H1 (cell line): ENCODE measurements around the gene TCAIM. TPM values are rescaled to one million over a fixed set of nuclear protein-coding genes. Genes with fewer than 3 reads are reported as not detected.

Experiments
- CTCF ChIA-PET: fragments of 300-600 bp; sonication (Branson Sonifier 250); formaldehyde crosslinking; loops from one replicate; lab custom pipeline; 2021; ENCODE audit not compliant: partially characterized antibody; lab: Charles Lee
- POLR2A ChIA-PET: fragments of 300-600 bp; sonication (Branson Sonifier 250); formaldehyde crosslinking; loops from one replicate; lab custom pipeline; 2021; ENCODE audit warnings: inconsistent platforms; ENCODE audit not compliant: partially characterized antibody; lab: Charles Lee
- DNase-seq, 2 experiments: peaks; one replicate each; pipeline versions ENCODE4 v3.0.0 to v3.0.0-alpha.2; 2010 to 2022; ENCODE audit warnings: low spot score in 2 of 2, low read depth in 1 of 2, mixed read lengths in 1 of 2
- FAIRE-seq: peaks from 2 replicates; lab custom pipeline; 2011; peaks lifted over from hg19 to GRCh38; lab: Jason Lieb, UNC
- H2AFZ ChIP-seq: 2 replicates; pipeline ENCODE4 v1.8.1; 2012; ENCODE audit warnings: low read length, inconsistent platforms
- H2AK5ac ChIP-seq: 2 replicates; pipeline ENCODE4 v1.6.1; 2013; ENCODE audit warnings: low read depth, low read length
- H2BK120ac ChIP-seq: replicated peaks from 2 replicates; pipeline ENCODE3; 2013; ENCODE audit warnings: low read depth, low read length, inconsistent platforms
- H2BK12ac ChIP-seq: 2 replicates; pipeline ENCODE4 v1.6.1; 2013; ENCODE audit warnings: low read depth, low read length
- H2BK15ac ChIP-seq: 2 replicates; pipeline ENCODE4 v1.6.1; 2013; ENCODE audit warnings: low read length
- H2BK20ac ChIP-seq: 2 replicates; pipeline ENCODE4 v1.6.1; 2013; ENCODE audit warnings: low read length
- H2BK5ac ChIP-seq: 2 replicates; pipeline ENCODE4 v1.6.1; 2013; ENCODE audit warnings: low read depth, low read length
- H3K14ac ChIP-seq: 2 replicates; pipeline ENCODE4 v1.6.1; 2013; ENCODE audit warnings: inconsistent platforms; ENCODE audit not compliant: insufficient read length
- H3K18ac ChIP-seq: 2 replicates; pipeline ENCODE4 v1.6.1; 2013; ENCODE audit warnings: low read length; ENCODE audit errors: extremely low read depth
- H3K23ac ChIP-seq: 2 replicates; pipeline ENCODE4 v1.6.1; 2013; ENCODE audit warnings: inconsistent platforms; ENCODE audit not compliant: insufficient read length
- H3K23me2 ChIP-seq: 2 replicates; pipeline ENCODE4 v1.6.1; 2013; ENCODE audit warnings: low read depth, low read length
- H3K27ac ChIP-seq: 2 replicates; pipeline ENCODE4 v1.6.1; 2011; ENCODE audit warnings: low read depth, low read length, inconsistent platforms
- H3K27me3 ChIP-seq, 4 experiments: replicated peaks in 1 of 4; 1 replicate in 1 of 4; 2 replicates in 3 of 4; pipeline versions ENCODE4 v1.6.1 to v1.8.1; 2011 to 2013; ENCODE audit warnings: low read length in 3 of 4, mild to moderate bottlenecking in 3 of 4, inconsistent platforms in 2 of 4, mixed read lengths in 2 of 4, moderate library complexity in 1 of 4; ENCODE audit not compliant: control insufficient read depth in 3 of 4, insufficient read depth in 3 of 4; ENCODE audit errors: extremely low read depth in 1 of 4
- H3K36me3 ChIP-seq, 4 experiments: 2 replicates each; pipeline versions ENCODE4 v1.6.1 to v1.8.1; 2011 to 2013; ENCODE audit warnings: mild to moderate bottlenecking in 4 of 4, low read length in 3 of 4, moderate library complexity in 2 of 4, control low read depth in 1 of 4, inconsistent platforms in 1 of 4; ENCODE audit not compliant: insufficient read depth in 4 of 4, control insufficient read depth in 2 of 4
- H3K4ac ChIP-seq: replicated peaks from 2 replicates; pipeline ENCODE3; 2013; ENCODE audit warnings: low read length, low read depth, mixed read lengths, inconsistent platforms; ENCODE audit not compliant: insufficient read length
- H3K4me1 ChIP-seq, 4 experiments: replicated peaks in 1 of 4; 1 replicate in 1 of 4; 2 replicates in 3 of 4; pipeline versions ENCODE4 v1.6.1 to v1.8.1; 2011 to 2013; ENCODE audit warnings: low read length in 3 of 4, inconsistent platforms in 2 of 4, mixed read lengths in 1 of 4; ENCODE audit not compliant: insufficient read depth in 4 of 4, control insufficient read depth in 3 of 4
- H3K4me2 ChIP-seq, 2 experiments: 2 replicates each; pipeline versions ENCODE4 v1.6.1 to v1.8.1; 2011 to 2013; ENCODE audit warnings: low read depth in 2 of 2, low read length in 2 of 2, control low read depth in 1 of 2, inconsistent platforms in 1 of 2, mild to moderate bottlenecking in 1 of 2; ENCODE audit not compliant: insufficient read depth in 1 of 2
- H3K4me3 ChIP-seq, 4 experiments: fragments of 200-600, 300-600 bp in 1 of 4; sonication (generic), shearing (Covaris generic), sonication (Bioruptor Twin) in 1 of 4; 2 replicates each; pipeline versions ENCODE4 v1.5.1 to v1.8.1; 2011 to 2016; ENCODE audit warnings: low read length in 4 of 4, low read depth in 3 of 4, control low read depth in 2 of 4, inconsistent platforms in 2 of 4, mild to moderate bottlenecking in 2 of 4, mixed read lengths in 1 of 4, moderate library complexity in 1 of 4; ENCODE audit not compliant: insufficient read depth in 2 of 4; ENCODE audit errors: extremely low read depth in 1 of 4
- H3K56ac ChIP-seq: replicated peaks from 2 replicates; pipeline ENCODE3; 2013; ENCODE audit warnings: low read depth, mild to moderate bottlenecking, mixed read lengths, low read length, inconsistent platforms; ENCODE audit not compliant: insufficient read length
- H3K79me1 ChIP-seq: 2 replicates; pipeline ENCODE4 v1.6.1; 2013; ENCODE audit warnings: low read depth, low read length, control low read depth
- H3K79me2 ChIP-seq, 2 experiments: 2 replicates each; pipeline versions ENCODE4 v1.6.1 to v1.8.1; 2012 to 2013; ENCODE audit warnings: low read length in 2 of 2, mild to moderate bottlenecking in 2 of 2, inconsistent platforms in 1 of 2; ENCODE audit not compliant: insufficient read depth in 2 of 2, control insufficient read depth in 1 of 2
- H3K9ac ChIP-seq, 4 experiments: replicated peaks in 1 of 4; 1 replicate in 1 of 4; 2 replicates in 3 of 4; pipeline versions ENCODE4 v1.6.1 to v1.8.1; 2011 to 2013; ENCODE audit warnings: low read depth in 3 of 4, low read length in 3 of 4, control low read depth in 2 of 4, mild to moderate bottlenecking in 2 of 4, moderate library complexity in 2 of 4, inconsistent platforms in 1 of 4; ENCODE audit errors: extremely low read depth in 1 of 4
- H3K9me3 ChIP-seq, 2 experiments: 2 replicates each; pipeline versions ENCODE4 v1.6.1 to v1.8.1; 2012 to 2013; ENCODE audit warnings: mild to moderate bottlenecking in 2 of 2, moderate library complexity in 2 of 2, control low read depth in 1 of 2, inconsistent platforms in 1 of 2, low read depth in 1 of 2, low read length in 1 of 2, mixed read lengths in 1 of 2; ENCODE audit not compliant: insufficient read depth in 2 of 2
- H4K20me1 ChIP-seq, 2 experiments: replicated peaks in 1 of 2; 2 replicates each; pipeline versions ENCODE3 to v1.8.1; 2011 to 2013; ENCODE audit warnings: inconsistent platforms in 2 of 2, low read length in 2 of 2, mild to moderate bottlenecking in 1 of 2; ENCODE audit not compliant: insufficient read depth in 2 of 2, control insufficient read depth in 1 of 2
- H4K5ac ChIP-seq: 2 replicates; pipeline ENCODE4 v1.6.1; 2013; ENCODE audit warnings: low read length, low read depth, mixed read lengths, inconsistent platforms; ENCODE audit not compliant: insufficient read length
- H4K8ac ChIP-seq: 2 replicates; pipeline ENCODE4 v1.8.0; 2013; ENCODE audit warnings: mild to moderate bottlenecking, moderate library complexity, low read length, inconsistent platforms; ENCODE audit not compliant: insufficient read depth; ENCODE audit errors: extremely low read depth
- H4K91ac ChIP-seq: replicated peaks from 2 replicates; pipeline ENCODE3; 2013; ENCODE audit warnings: low read length, mixed read lengths, inconsistent platforms; ENCODE audit not compliant: insufficient read length
- ASH2L ChIP-seq: fragments of 200-600, 300-600 bp; sonication (generic); IDR thresholded peaks from one replicate; pipeline ENCODE4 v1.7.1; 2017; ENCODE audit warnings: low read length
- BCL11A ChIP-seq, 2 experiments: IDR thresholded peaks; one replicate each; pipeline ENCODE4 v1.6.1; 2011; ENCODE audit warnings: low read depth in 2 of 2, low read length in 2 of 2, mild to moderate bottlenecking in 2 of 2
- HDAC2 ChIP-seq, 2 experiments: fragments of 300-600 bp in 1 of 2; sonication (generic) in 1 of 2; IDR thresholded peaks; 2 replicates each; pipeline ENCODE4 v1.6.1; 2011 to 2012; ENCODE audit warnings: low read depth in 2 of 2, low read length in 2 of 2, mild to moderate bottlenecking in 2 of 2, moderate library complexity in 2 of 2, borderline replicate concordance in 1 of 2, inconsistent platforms in 1 of 2
- JUN ChIP-seq: IDR thresholded peaks from 2 replicates; pipeline ENCODE4 v1.6.1; 2011; ENCODE audit warnings: low read depth, mild to moderate bottlenecking, improper control_type of control experiment, low read length
- KDM4A ChIP-seq: IDR thresholded peaks from one replicate; pipeline ENCODE4 v1.7.1; 2012; ENCODE audit warnings: low read depth, mild to moderate bottlenecking, moderate library complexity, low read length, inconsistent platforms; ENCODE audit not compliant: severe bottlenecking
- PHF8 ChIP-seq: fragments of 200-600 bp; sonication (generic); conservative IDR thresholded peaks from 2 replicates; pipeline ENCODE4 v1.7.1; 2012; ENCODE audit warnings: low read depth, mild to moderate bottlenecking, inconsistent platforms, low read length, moderate library complexity
- POLR2A ChIP-seq, 2 experiments: IDR thresholded peaks; 1 replicate in 1 of 2; 2 replicates in 1 of 2; pipeline ENCODE4 v1.6.1; 2011; ENCODE audit warnings: low read depth in 2 of 2, low read length in 2 of 2, mild to moderate bottlenecking in 2 of 2; ENCODE audit errors: control extremely low read depth in 1 of 2
- SUZ12 ChIP-seq: fragments of 200-600 bp; sonication (generic); IDR thresholded peaks from 2 replicates; pipeline ENCODE4 v1.6.1; 2012; ENCODE audit warnings: mild to moderate bottlenecking, inconsistent platforms, low read length, moderate library complexity, mixed read lengths
- WGBS, 2 experiments: shearing (Covaris generic) in 1 of 2; methylation state at CpG; one replicate each; pipeline versions ENCODE4 v1.1.6 to v1.1.7; 2013 to 2015; ENCODE audit warnings: low lambda C conversion rate in 2 of 2, mixed read lengths in 2 of 2, inconsistent platforms in 1 of 2, low coverage in 1 of 2, missing lambda C conversion rate in 1 of 2; ENCODE audit not compliant: insufficient replicate concordance in 2 of 2, insufficient coverage in 1 of 2, insufficient read length in 1 of 2; ENCODE audit errors: extremely low coverage in 1 of 2, missing lambda C conversion rate in 1 of 2; 5-methylcytosine and 5-hydroxymethylcytosine counted together
- long read RNA-seq, 2 experiments: library from RNA in 1 of 2; library from capped mRNA in 1 of 2; stranded (forward); transcript quantifications; one replicate each; pipeline ENCODE4 v2.0.0, GENCODE V29; 2021; ENCODE audit warnings: inconsistent platforms in 1 of 2
- polyA minus RNA-seq, 3 experiments: library from RNA; depleted of rRNA, polyadenylated mRNA; stranded (reverse); fragments of >200 nt; gene quantifications; 1 replicate in 2 of 3; 2 replicates in 1 of 3; pipeline ENCODE4 v1.2.3, GENCODE V29; 2011
- polyA plus RNA-seq, 7 experiments: library from polyadenylated mRNA; depleted of rRNA in 3 of 7; stranded (reverse) in 5 of 7; unstranded in 2 of 7; fragments of >200 nt in 5 of 7; fragments of 200-250 nt in 2 of 7; gene quantifications; 1 replicate in 5 of 7; 2 replicates in 1 of 7; 4 replicates in 1 of 7; pipeline versions ENCODE4 v1.2.1 to v1.2.3, GENCODE V29; 2011 to 2013; ENCODE audit warnings: missing spikeins in 2 of 7, mixed read lengths in 2 of 7
- total RNA-seq: library from RNA; stranded (reverse); fragmentation: NEBNext Ultra II Directional; extraction: Animal tissue kit (Norgen Biotek cat#: 25700); gene quantifications from 2 replicates; pipeline ENCODE4 v1.2.1, GENCODE V29; 2021

Gene TCAIM
- 21.7 and 22.1 TPM in 2 replicates for total RNA-seq
- 5.8 and 6.9 TPM in 2 replicates for polyA plus RNA-seq (2011; rRNA removed)
- polyA plus RNA-seq (2011; cell fraction: cytosol; rRNA removed) = 8.4 TPM
- 13.9 TPM for polyA plus RNA-seq (2011; cell fraction: nucleus; rRNA removed)
- polyA plus RNA-seq (2012, experiment 1 of 2) = 8.6 to 14.4 TPM (median 10.3 TPM) in 4 replicates
- polyA plus RNA-seq (2012, experiment 2 of 2) = 2.7 TPM
- polyA plus RNA-seq (2013, experiment 1 of 2) = 11.7 TPM
- 10.4 TPM for polyA plus RNA-seq (2013, experiment 2 of 2)
- polyA minus RNA-seq (2011; rRNA and poly(A)+ RNA removed) = 13.2 and 19.9 TPM in 2 replicates
- polyA minus RNA-seq (2011; cell fraction: cytosol; rRNA and poly(A)+ RNA removed) = 21.7 TPM
- polyA minus RNA-seq (2011; cell fraction: nucleus; rRNA and poly(A)+ RNA removed) = 54.0 TPM
- long read RNA-seq, experiment 1, partial matches to known transcripts = 9 of 23 reads
- long read RNA-seq, experiment 1, other reads (novel, unspliced or antisense) = 7 of 23 reads
- long read RNA-seq, experiment 2, transcript TCAIM-202 (4 exons, 1,998 nt) = major isoform, 5 of 15 reads
- long read RNA-seq, experiment 2, partial matches to known transcripts = 0 of 15 reads
- long read RNA-seq, experiment 2, other reads (novel, unspliced or antisense) = 7 of 15 reads

GRCh38 chr3:44338010-44338827, at the start of gene TCAIM:
TCAIM (plus strand) TSS chr3:44338766; CDS start chr3:44354783, 16,017 bp downstream.
- CTCF ChIA-PET = interaction anchor here (1.7 to 5.5 kb wide), 2 partner anchors 14 to 18 kb away, joined by 3 to 20 read pairs; no protein-coding TSS in a partner anchor
- Histone ChIP-seq H3K14ac (no peak within 1 kb of the TSS), H4K20me1 (no peaks in the 10 kb centered on the region), H3K4ac (peak within 1 kb of the TSS; percentile 87), H4K5ac (peak within 1 kb of the TSS; percentile 92), H3K4me2 (peak within 1 kb of the TSS; percentile 70), H2AK5ac (no peak within 1 kb of the TSS), H3K4me1 (peaks cover 0 to 6% (median 3%) of the 10 kb centered on the region in 4 experiments; a peak in 4 of 7 replicates), H3K79me2 (peaks cover 0 to 28% of the 10 kb centered on the region in 2 experiments; a peak in 3 of 4 replicates), H4K91ac (peak within 1 kb of the TSS; percentile 82), H2AFZ (no peak within 1 kb of the TSS; the same call in 1 of the 2 replicates), H2BK5ac (peak within 1 kb of the TSS; percentile 98), H3K27ac (peak within 1 kb of the TSS; percentile 95), H2BK15ac (0 out of 2 replicates have a peak within 1 kb of the TSS, but pooled peaks have one; percentile 84), H3K9me3 (no peaks in the 10 kb centered on the region), H3K36me3 (peaks cover 0 to 3% (median 0%) of the 10 kb centered on the region in 4 experiments; a peak in 1 of 8 replicates), H4K8ac (peak within 1 kb of the TSS; percentile 97), H3K23ac (no peak within 1 kb of the TSS), H3K4me3 (peak within 1 kb of the TSS; percentile 58 to 80 (median 71)), H3K56ac (peak within 1 kb of the TSS; percentile 97), H3K27me3 (no peaks in the 10 kb centered on the region), H2BK12ac (0 out of 2 replicates have a peak within 1 kb of the TSS, but pooled peaks have one; percentile 85), H3K18ac (peak within 1 kb of the TSS; percentile 99), H3K9ac (peak within 1 kb of the TSS; percentile 62 to 92 (median 84)), H2BK120ac (no peak within 1 kb of the TSS), H3K79me1 (no peaks in the 10 kb centered on the region), H2BK20ac (no peak within 1 kb of the TSS), H3K23me2 (no peaks in the 10 kb centered on the region)
- DNase-seq (peak; percentile 98), FAIRE-seq (peak; percentile 73)
- POLR2A ChIA-PET = interaction anchor here (0.6 to 2.0 kb wide), 17 partner anchors 17 to 423 kb away, joined by 3 to 7 read pairs (median 4); partner anchors contain the start of genes KIAA1143, KIF15 and ZNF660
- 2% methylated on average over 59 of the region's 77 CpGs; no CpG with 5 or more reads in 1 of the 2 experiments for WGBS, 2 experiments
- TF ChIP-seq POLR2A (IDR thresholded peaks at IDR 0.05; ENCODE audit: control extremely low read depth in 1 of 2, low read depth in 2 of 2, low read length in 2 of 2) (peak; percentile 86 to 89), BCL11A (IDR thresholded peaks at IDR 0.05; ENCODE audit: low read depth in 2 of 2, low read length in 2 of 2) (no peak), HDAC2 (IDR thresholded peaks at IDR 0.05; ENCODE audit: borderline replicate concordance in 1 of 2, low read depth in 2 of 2, low read length in 2 of 2) (peak in 1 of 2 experiments; percentile 85; a peak in 1 of 4 replicates), ASH2L (peak; percentile 82), PHF8 (peak; percentile 96), SUZ12 (no peak), JUN (no peak), KDM4A (peak; percentile 89)
